NOMO-1 treated with dmso at 0.1 percent for 144 hours (cell line): ENCODE results near the gene MT1A.
"Not testable (repeated sequence)": the region's sequence is repeated elsewhere in the genome, so short reads cannot be mapped to it uniquely, and the experiment has no call there.

ENCODE experiments used
- DNase-seq: peaks from one replicate; lab custom pipeline; 2025; ENCODE audit not compliant: unreplicated experiment; lab: John Stamatoyannopoulos, UW

MT1A gene

DNA sequence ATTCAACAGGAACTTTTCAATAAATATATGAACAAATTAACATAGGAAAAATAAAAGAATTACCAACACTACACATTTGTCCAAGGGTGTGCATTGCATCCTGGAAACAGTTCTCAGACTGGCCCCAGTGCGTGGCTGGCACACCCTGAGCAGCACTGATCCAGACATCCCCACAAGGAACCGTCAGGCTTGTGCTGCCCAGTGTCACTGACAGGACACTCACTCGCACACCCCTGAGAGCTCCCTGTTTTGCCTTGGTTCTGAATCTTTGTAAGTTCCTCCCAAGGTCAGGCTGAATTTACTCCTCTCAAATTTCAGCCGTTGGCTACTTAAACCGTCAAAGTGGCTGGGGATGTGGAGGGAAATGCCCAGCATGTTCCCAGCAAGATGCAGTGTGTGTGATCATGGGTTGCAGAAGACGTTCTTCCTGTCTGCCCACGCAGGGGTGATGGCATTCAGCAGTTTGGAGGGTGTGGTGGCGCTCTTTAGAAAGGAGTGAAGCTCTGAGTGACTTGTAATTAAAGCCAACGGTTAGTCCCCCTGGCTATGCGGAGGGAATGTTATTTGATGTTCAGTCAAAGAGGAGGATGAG, 28.4 kb upstream of the MT1A start:
- DNase-seq: peak; percentile 60

DNA sequence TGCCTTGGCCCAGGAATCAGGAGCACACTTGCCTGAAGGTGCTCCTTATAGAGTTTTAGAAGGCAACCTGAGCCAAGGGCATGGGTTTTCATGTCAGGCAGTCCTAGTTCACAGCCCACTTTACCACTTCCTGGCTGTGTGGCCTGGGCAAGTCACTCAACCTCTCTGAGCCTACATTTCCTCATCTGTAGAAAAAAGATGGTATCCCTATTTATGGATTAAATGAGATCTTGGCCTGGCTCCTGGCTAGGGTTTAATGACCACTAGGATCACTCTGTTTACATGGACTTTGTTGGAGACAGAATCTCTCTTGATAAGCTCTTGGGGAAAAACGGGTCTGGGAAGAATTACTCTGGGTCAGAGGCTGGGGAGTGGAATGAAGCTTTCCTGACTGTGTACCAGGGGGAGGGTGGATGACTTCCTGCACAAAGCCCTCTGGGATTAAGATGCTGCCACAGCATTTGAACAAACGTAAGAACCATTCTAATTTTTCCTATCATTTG, 27.8 kb upstream of the MT1A start:
- no peak for DNase-seq

DNA sequence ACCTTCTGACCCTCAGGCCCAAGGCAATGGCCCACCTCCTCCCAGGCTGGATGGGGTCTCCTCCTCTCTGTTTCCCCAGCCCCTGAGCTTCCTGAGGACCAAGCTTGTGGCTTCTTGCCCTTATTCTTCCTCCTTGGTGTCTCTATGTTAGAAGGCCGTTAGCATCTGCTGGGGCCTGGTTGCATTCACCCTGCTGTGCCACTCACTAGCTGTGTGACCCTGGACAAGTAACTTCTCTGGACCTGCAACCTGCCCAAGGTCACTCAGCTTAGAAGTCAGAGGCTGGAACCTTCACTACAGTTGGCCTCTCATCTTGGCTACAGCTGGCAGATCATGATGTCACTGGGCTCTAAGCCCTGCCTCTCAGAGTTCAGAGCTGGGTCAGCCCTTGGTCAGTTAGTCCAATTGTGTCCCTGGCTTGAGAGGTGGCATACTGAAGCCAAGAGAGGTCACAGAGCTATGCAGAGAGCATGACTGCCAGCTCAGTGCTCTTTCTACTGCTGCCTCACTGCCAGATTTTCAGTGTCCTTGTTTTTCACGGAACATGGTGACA, 27.1 kb upstream of the MT1A start:
- no peak for DNase-seq

DNA sequence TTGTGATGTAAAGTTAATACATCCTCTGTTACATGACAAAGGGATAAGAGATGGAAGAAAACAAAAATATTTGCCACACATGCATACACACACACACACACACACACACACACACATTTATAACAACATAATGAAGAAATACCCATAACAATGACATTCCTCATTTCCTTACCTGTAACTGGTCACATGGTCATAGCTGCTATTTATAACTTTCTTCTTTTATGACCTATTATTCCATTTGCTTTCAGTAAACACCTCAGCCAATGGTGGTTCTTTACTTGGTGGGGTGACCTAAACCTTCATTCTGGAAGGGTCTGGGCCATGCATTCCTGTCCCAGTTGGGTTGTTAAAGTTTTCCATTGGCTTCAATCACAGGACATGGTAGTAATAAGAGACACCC, 24.8 kb upstream of the MT1A start:
- DNase-seq: no peak

DNA sequence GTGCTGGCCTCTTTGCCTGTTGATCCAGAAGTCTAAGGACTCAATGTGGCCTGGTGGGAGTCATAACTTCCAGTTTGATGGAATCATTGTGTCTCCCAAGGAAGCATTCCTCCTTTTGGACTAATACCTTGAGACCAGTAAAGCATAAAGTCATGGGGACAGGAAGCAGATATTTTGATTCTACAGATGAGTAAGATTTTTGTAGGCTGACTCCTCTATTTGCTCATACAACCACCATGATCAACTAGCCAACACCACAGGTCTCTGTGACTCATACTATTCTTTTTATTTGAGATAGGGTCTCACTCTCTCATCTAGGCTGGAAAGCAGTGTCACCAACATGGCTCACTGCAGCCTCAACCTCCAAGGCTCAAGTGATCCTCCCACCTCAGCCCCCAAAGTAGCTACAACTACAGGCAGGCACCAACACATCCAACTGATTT, 23.9 kb upstream of the MT1A start:
- DNase-seq: no peak

DNA sequence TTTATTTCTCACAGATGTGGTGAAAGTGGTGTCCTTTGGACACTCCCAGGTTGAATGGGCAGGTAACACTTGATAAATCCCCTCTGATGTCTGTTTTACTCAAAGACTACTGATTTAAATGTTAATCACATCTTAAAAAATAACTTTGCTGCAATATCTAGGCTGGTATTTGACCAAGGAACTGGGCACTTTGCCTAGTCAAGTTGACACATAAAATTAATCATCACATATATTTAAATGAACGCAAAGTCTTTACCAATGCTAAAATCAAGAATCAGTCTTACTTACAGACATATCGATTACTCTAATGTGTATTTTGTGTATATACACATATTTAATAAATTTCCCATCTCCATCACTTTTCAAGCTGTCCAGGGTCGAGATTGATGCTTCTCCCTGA, 23.1 kb upstream of the MT1A start:
- no peak for DNase-seq

DNA sequence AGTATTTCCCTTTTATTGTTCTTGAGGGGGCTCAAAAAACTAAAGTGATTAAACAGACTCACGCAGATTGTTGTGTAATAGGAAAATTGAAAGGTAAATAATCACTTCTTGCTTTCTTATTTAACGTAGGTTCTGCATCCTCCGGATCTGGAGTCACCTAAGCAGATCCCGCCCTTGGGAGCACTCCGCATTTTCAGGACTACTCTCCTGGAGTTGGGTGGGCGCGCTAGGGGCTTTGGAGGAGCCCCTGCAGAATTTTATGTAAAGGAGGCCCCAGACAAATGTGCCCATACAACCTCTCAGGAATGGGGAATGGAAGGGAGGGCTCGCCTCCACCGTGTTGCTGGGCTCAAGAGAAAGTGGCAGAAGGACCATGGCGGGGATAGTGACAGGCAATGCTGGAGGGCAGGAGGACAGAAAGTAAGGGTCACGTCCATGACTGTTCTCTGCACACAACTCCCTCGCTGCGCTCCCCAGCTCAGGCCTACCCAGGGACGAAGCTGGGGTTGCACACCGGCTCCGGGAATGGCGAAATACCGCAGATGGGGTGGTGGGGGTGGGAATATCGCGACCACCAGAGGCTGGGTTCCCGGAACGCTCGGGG, 21.8 kb upstream of the MT1A start:
- DNase-seq: no peak

DNA sequence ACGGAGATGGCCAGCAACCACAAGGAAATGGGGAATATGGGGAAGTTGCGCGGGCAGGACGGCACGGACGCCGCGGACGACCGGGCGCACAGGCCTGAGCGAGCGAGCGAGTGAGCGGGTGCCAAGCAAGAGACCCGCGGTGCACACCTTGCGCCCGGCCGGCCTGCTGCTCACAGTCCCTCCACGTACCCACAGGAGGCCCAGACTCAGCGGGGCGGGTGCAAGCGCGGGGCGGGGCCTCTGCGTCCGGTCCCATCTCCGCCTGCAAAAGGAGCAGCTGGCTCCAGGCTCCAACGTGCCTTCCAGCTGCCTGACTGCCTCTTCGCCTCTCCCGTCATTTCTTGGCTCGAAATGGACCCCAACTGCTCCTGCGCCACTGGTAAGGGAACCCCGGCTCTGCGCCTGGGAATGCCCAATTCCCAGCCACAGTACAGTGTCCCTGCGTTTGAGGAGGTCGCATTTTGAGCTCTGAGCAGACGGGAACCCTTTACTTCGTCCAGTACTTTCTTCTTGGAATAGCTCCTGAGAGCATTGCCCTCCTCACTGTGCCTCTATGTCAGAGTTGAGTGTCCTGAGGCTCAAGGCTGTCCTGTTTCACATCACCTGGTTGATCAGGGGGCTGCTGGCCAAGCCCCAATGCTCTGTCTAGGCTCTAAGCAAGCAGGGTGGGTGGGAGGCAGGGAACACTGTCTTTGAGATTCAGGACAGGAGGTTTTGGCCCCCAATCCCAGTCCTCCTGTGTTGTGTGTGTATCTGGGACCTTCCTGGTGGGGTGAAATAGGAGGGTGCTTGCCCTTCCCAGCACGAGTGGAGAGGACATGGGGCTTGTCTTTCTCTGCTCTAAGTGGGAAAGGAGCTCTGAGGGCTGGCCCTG, 21.0 kb upstream of the MT1A start:
- no peak for DNase-seq

DNA sequence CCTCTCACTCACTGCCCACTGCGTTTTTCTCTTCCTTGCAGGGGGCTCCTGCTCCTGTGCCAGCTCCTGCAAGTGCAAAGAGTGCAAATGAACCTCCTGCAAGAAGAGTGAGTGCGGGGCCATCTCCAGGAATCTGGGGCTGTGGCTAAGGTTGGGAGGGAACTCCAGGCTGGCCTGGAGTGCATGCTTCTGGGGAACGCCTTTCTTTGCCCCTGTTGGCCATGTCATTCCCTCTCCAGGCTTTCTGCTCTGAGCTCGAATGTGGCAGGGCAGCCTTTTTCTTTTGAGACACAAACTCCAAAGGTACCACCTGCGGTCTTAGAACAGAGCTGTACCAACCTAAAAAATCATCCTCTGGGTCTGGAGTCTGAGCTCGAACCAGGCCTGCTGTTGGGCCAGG, 20.3 kb upstream of the MT1A start:
- no peak for DNase-seq

DNA sequence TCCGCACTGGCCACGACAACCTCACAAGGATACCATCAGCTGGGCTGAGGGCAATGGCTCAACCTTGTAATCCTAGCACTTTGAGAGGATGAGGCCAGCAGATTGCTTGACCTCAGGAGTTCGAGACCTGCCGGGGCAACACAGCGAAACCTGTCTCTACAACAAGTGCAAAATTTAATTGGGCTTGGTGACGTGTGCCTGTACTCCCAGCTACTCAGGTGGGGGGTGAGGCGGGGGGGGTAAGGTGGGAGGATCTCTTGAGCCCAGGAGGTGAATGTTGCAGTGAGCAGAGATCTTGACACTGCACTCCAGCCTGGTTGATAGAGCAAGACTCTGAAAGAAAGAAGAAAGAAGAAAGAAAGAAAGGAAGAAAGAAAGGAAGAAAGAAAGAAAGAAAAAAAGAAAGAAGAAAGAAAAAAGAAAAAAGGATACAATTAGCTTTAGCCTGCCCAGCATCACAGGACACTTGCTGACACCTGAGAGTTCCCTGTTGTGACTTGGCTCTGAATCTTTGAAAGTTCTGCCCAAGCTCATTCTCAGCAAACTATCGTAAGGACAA, 18.0 kb upstream of the MT1A start:
- DNase-seq: no peak

DNA sequence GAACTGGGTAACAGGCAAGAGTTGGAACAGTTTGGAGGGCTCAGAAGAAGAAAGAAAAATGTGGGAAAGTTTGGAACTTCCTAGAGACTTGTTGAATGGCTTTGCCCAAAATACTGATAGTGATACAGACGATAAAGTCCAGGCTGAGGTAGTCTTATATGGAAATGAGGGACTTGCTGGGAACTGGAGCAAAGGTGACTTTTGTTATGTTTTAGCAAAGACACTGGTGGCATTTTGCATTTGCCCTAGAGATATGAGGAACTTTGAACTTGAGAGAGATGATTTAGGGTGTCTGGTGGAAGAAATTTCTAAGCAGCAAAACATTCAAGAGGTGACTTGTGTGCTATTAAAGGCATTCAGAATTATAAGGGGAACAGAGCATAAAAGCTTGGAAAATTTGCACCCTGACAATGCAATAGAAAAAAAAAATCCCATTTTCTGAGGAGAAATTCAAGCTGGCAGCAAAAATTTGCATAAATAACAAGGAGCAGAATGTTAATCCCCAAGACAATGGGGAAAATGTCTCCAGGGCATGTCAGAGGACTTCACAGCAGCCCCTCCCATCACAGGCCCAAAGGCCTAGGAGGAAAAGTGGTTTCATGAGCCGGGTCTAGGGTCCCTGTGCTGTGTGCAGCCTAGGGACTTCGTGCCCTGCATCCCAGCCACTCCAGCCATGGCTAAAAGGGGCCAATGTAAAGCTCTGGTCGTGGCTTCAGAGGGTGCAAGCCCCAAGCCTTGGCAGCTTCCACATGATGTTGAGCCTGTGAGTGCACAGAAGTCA, 16.6 kb upstream of the MT1A start:
- DNase-seq: not testable (repeated sequence)

DNA sequence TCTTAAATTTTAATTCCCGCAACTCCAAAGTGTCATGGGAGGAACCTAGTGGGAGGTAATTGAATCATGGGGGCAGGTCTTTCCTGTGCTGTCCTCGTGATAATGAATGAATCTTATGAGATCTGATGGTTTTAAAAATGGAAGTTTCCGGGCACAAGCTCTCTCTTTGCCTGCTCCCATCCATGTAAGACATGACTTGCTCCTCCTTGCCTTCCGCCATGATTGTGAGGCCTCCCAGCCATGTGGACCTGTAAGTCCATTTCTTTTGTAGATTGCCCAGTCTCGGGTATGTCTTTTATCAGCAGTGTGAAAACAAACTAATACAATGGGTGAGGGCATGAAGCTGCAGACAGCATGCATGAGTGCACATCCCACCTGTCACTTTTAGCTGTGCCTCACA, 15.3 kb upstream of the MT1A start:
- DNase-seq: not testable (repeated sequence)

DNA sequence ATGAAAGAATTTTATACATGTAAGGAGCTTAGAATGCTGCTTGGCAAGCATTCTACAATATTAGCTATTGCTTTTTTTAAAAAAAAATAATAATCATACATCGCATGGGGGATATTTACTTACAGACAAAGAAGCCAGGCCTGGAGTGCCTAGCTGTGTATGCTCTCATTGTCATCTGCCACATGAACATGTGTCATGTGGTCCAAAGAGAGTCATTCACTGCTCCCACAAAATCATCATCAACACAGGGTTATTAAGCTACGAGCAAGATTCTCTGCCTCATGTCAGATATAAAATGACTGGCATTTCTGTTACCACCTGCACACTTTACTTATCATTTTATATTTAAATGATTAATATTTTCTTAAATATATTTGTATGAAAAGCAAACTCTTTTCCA, 14.8 kb upstream of the MT1A start:
- no peak for DNase-seq

DNA sequence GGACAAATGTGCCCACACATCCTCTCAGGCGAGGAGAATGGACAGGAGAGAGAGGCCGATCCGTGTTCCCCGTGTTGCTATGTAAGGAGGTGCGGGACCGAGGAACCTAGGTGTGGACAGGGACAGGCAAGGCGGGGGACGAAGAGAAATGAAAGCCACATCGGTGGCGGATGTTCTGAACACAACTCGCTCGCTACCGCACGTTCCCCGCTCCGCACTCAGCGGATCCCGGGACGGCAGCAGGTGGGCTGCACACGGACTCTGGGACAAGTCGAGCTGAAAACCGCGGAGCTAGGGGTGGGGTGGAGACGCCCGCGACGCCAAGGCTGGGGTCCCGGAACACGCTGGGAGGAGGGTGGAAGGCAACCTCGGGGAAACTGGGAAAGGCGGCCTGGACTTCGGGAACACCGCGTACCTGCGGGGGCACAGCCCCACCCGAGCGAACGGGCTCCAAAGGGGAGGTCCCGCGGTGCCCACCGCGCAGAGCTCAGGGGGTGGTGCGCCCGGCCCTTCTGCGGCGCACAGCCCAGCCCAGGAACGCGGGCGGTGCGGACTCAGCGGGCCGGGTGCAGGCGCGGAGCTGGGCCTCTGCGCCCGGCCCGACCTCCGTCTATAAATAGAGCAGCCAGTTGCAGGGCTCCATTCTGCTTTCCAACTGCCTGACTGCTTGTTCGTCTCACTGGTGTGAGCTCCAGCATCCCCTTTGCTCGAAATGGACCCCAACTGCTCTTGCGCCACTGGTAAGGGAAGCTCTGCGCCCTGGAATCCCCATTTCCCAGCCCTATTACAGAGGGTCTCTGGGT, 13.1 kb upstream of the MT1A start, which contains the start of gene MT1E:
Gene MT1E (plus strand): TSS at position 642 of the 803 bp plus-strand sequence. CDS start 71 bp downstream, at position 713.
- DNase-seq: peak; percentile 95

DNA sequence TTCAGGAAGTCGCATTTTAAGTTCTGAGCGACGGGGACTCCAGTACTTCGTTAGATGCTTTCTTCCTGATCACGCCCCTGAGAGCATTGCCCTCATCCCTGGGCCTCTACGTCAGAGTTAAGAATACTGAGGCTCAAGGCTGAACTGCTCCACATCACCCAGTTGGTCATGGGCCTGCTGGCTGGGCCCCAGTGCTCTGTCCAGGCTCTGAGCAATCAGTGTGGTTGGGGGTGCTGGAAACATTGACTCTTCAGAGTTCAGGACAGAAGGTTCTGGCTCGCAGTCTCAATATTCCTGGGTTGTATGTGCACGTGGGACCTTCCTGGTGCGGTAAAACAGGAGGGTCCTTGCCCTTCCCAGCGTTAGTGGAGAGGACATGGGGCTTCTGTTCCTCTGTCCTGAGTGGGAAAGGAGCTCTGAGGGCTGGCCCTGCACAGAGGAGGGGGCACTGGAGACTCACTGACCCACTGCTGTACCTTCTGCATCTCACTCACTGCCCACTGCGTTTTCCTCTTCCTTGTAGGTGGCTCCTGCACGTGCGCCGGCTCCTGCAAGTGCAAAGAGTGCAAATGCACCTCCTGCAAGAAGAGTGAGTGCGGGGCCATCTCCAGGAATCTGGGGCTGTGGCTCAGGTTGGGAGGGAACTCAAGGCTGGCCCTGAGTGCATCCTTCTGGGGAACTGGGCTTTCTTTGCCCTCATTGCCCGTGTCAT, 12.4 kb upstream of the MT1A start:
- no peak for DNase-seq

DNA sequence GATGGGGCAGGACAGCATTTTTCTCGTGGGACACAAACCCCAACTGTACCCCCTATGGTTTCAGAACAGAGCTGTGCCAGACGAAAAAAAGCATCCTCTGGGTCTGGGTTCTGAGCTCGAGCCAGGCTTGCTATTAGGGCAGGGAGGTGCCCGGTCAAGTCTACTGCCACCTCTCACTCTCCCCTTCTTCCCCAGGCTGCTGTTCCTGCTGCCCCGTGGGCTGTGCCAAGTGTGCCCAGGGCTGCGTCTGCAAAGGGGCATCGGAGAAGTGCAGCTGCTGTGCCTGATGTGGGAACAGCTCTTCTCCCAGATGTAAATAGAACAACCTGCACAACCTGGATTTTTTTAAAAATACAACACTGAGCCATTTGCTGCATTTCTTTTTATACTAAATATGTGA, 11.8 kb upstream of the MT1A start:
- no peak for DNase-seq

DNA sequence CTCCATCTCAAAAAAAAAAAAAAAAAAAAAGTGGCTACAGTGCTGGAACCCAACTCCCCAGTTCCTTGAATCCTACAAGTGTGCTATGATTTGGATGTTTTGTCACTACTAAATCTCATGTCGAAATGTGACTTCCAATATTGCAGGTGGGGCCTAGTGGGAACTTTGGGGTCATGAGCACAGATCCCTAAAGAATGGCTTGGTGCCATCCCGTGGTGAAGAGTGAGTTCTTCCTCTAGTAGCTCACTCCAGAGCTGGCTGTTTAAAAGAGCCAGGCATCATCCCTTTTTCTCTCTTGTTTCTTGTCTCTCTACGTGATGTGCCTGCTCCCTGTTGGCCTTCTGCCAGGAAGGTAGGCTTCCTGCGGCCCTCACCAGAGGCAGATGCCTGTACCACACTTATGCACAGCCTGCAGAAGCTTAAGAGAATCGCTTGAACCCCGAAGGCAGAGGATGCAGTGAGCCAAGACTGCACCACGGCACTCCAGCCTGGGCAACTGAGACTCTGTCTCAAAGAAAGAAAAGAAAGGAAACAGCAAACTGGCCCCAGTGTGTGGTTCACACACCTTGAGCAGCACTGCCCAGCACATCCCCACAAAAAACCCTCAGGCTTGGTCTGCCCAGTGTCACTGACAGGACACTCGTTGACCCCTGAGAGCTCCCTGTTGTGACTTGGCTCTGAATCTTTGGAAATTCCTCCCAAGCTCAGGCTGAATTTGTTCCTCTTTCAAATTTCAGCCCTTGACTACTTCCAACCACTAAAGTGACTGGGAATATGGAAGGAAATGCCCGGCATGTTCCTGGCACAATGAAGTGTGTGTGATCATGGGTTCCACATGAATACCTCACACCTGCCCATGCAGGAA, 9.7 kb upstream of the MT1A start:
- DNase-seq: no peak

DNA sequence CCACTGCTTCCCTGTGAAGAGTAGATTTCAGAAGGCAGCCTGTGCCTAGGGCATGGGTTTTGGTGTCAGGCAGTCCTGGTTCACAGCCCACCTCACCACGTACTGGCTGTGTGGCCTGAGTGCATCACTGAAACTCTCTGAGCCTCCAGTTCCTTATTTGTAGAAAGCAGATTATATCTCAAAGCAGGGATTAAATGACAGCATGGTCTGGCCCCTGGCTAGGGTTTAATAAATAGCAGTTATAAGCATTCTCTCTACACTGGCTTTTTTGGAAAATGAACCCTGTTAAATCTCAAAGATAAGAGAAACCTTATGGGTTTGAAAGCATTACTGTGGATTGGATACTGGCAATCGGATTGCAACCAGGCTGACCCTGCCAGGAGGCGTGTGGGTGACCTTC, 8.9 kb upstream of the MT1A start:
- DNase-seq: no peak
